ENCODE measurements around the gene GDE1.

GDE1 gene

GRCh38 chr16:19486051-19486450 lies 35.8 kb downstream of the GDE1 start:
- no peak overlapping the region for H3K27ac ChIP-seq
- no peak for TF ChIP-seq CTCF (conservative IDR thresholded peaks at IDR 0.05)

DNA sequence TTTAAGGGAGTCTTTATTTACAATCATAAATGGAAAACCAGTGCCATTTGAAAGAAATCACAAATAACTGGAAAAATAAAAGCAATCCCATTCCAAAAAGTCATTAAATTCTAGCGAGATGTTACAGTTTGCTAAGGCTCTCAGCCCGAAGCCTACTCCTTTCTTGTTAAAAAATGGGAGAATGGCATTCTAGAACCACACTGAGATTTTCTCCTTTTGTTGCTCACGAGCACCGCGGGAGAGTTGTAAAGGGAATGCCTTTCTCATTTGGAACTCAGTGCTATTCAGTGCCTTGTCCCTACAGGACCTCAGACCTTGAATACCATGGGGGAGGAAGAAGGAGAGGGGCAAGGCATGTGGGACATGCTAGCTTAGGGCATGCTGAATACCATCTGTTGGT lies 36.3 kb downstream of the GDE1 start:
- TF ChIP-seq CTCF (conservative IDR thresholded peaks at IDR 0.05) (no peak), ZFX (IDR thresholded peaks at IDR 0.05) (no peak)
- H3K27ac ChIP-seq, result no peak overlapping the region

DNA sequence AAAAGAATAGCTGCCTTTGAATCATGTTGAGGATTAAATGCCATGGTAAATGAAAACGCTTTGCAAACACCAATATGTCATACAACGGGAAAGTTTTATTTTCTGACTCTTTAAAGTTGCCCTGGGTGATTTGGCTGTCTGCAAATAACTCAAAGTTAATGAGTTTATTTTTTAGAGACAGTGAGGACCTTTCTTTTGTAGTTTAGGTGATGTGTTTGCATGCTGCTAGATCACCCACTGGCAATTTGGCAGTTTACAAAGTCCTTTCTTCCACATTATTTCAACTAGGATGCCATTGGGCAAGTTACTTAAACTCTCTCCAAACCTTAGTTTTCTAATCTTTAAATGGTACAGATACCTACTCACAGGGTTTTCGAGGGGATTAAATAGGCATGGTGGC lies 37.8 kb downstream of the GDE1 start:
- TF ChIP-seq ZFX (IDR thresholded peaks at IDR 0.05), result no peak
- no peak for TF ChIP-seq CTCF (conservative IDR thresholded peaks at IDR 0.05)
- H3K27ac ChIP-seq, result no peak overlapping the region

DNA sequence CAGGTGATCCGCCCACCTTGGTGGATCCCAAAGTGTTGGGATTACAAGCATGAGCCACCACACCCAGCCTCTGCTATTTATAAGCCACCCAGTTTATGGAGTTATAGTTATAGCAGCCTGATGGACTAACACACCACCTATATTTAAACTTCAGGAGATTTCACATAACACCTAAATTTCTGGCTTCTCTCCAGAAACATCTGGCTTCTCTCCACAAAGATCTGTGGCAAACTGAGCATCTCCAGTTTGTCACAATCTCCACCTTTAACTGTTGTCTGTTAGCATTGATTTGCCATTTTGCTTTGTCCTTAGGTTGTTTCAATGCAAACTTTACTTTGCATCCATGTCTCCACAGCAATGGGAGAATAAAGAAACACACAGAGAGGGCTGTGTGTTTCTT lies 39.6 kb downstream of the GDE1 start:
- TF ChIP-seq ZFX (IDR thresholded peaks at IDR 0.05) (no peak), CTCF (conservative IDR thresholded peaks at IDR 0.05) (no peak)
- no peak overlapping the region for H3K27ac ChIP-seq

GRCh38 chr16:19481769-19482168 lies 40.1 kb downstream of the GDE1 start:
- no peak overlapping the region for H3K27ac ChIP-seq

GRCh38 chr16:19481296-19481695 lies 40.6 kb downstream of the GDE1 start:
- H3K27ac ChIP-seq, result no peak overlapping the region
- TF ChIP-seq CTCF (conservative IDR thresholded peaks at IDR 0.05) (no peak), ZFX (IDR thresholded peaks at IDR 0.05) (no peak)

More at GRCh38 chr16:19481769-19482168, 40.1 kb downstream of the GDE1 start:
- TF ChIP-seq ZFX (IDR thresholded peaks at IDR 0.05) (no peak), CTCF (conservative IDR thresholded peaks at IDR 0.05) (no peak)

GRCh38 chr16:19479302-19479721 lies 42.6 kb downstream of the GDE1 start:
- H3K27ac ChIP-seq, result no peak overlapping the region
- TF ChIP-seq ZFX (IDR thresholded peaks at IDR 0.05) (no peak), CTCF (conservative IDR thresholded peaks at IDR 0.05) (no peak)

Measured in C4-2B (cell line).